NCI-H526 treated with DMSO at 0.1 percent for 48 hours (cell line): Measurements from ENCODE around the gene IL4.
"Not testable (repeated sequence)": the region's sequence is repeated elsewhere in the genome, so short reads cannot be mapped to it uniquely, and the experiment has no call there.

Source experiments
- DNase-seq: peaks from one replicate; lab custom pipeline; 2025; lab: John Stamatoyannopoulos, UW

The IL4 gene

DNA sequence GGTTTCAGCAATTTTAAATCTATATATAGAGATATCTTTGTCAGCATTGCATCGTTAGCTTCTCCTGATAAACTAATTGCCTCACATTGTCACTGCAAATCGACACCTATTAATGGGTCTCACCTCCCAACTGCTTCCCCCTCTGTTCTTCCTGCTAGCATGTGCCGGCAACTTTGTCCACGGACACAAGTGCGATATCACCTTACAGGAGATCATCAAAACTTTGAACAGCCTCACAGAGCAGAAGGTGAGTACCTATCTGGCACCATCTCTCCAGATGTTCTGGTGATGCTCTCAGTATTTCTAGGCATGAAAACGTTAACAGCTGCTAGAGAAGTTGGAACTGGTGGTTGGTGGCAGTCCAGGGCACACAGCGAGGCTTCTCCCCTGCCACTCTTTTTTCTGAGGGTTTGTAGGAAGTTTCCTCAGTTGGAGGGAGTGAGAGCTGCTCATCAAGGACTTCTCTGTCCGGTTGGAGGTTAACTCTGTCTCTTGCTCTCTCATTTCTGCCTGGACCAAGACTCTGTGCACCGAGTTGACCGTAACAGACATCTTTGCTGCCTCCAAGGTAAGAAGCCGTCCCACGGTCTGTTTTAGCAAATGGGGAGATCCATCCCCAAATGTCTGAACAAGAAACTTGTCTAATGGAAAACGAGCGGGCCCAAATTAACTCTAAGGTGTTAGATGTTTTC, at the start of gene IL4:
Gene IL4 (plus strand): TSS at position 51 of the 692 bp plus-strand sequence. CDS start 62 bp downstream, at position 113.
- no peak for DNase-seq

DNA sequence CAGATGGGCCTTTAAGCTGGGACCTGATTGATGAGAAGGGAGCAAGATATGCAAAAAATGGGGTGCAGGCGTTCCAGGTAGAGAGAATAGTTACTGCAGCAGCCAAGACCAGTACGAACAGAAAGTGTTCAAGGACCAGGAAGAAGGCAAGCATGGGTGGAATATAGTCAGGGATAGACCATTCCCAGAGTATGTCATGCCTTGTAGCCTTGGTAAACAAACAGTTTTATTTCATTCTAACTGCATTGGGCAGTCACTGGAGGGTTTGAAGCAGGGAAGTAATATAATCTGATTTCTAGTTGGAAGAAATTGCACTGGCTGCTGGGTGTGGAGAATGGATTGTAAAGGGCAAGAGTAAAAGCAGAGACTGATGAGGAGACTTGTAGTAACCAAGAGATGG, 46.3 kb upstream of the IL4 start:
- no peak for DNase-seq

DNA sequence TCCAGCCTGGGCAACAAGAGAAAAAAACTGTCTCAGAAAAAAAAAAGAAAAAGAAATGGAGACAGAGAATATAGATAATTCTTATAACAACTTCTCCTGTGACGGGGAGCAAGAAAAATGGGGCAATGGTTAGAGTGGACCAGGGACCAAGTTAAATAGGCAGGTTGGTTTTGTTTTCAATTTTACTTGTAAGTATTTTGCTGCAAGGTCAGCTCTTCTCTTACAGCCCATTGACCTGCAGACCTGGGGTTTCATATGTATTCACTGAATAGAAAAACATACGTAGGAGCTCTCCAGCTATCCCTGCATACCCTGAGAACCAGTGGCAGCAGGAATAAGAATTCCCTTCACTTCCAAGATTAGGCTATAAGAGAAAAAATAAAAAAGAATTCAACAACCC, 45.0 kb upstream of the IL4 start:
- no peak for DNase-seq

DNA sequence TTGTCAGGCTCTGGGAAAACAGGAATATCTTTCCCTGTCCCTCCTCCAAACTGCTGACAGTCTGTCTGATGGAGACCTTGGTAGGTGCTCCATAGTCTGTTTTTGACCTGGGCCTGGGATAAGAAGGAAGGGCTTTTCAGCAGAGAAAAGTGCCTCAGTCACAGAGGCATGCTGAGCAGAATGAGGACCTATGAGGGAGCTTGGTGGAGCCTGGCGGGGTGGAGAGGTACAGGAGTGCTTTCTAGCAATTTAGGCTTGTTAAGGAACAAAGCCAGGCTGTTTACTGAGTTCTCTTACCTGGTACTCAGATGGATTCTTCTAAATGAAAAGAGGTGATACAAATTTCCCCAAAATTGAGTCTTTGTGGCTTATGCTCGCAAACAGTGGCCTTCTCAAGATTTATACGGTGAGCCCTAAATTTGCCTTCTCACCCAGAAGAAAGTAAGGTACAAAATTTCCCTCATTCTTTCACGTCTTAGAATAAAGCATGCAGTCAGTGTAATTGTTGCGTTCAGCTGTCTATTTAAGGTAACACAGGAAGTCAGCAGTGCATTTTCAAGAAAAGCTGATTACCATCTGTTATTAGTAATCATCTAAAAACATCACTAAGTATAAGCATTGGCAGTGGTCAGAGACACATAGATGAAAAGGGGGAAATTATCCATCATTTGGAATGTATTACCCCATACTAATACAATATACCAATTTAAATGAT, 44.4 kb upstream of the IL4 start:
- no peak for DNase-seq

DNA sequence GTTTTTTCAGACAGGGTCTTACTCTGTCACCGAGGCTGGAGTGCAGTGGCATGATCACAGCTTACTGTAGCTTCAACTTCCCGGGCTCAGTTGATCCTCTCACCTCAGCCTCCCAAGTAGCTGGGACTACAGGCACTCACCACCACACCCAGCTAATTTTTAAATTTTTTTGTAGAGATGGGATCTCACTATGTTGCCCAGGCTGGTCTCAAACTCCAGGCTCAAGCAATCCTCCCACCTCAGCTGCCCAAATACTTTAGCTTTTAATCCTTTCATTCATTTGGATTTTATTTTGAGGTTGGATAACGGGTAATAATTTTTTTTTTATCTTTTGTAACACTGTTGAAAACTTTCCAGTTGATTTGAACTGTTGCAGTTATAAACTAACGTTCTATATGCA, 40.2 kb upstream of the IL4 start:
- DNase-seq = not testable (repeated sequence)

DNA sequence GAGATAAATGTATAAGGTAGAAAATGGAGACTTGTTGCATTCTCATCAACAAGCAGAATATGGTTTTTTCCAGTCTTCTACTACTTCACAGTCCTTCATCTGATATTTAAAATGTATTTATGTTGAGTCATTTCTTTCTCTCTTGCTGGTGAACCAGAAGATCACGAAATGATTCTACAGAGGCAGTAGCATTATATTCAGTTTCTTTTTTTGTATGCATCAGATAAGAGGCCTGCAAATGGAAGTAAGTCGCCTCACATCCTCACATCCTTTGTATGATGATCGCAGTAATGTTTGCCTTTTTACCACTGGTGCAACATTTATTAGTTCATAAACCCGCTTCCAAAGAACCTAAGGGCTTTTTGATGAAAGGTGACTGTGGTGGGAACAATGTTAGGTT, 37.9 kb upstream of the IL4 start:
- DNase-seq = no peak

DNA sequence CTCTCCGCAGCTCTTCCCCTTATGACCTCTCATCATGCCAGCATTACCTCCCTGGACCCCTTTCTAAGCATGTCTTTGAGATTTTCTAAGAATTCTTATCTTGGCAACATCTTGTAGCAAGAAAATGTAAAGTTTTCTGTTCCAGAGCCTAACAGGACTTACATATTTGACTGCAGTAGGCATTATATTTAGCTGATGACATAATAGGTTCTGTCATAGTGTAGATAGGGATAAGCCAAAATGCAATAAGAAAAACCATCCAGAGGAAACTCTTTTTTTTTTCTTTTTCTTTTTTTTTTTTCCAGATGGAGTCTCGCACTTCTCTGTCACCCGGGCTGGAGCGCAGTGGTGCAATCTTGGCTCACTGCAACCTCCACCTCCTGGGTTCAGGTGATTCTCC, 36.5 kb upstream of the IL4 start:
- DNase-seq = no peak

DNA sequence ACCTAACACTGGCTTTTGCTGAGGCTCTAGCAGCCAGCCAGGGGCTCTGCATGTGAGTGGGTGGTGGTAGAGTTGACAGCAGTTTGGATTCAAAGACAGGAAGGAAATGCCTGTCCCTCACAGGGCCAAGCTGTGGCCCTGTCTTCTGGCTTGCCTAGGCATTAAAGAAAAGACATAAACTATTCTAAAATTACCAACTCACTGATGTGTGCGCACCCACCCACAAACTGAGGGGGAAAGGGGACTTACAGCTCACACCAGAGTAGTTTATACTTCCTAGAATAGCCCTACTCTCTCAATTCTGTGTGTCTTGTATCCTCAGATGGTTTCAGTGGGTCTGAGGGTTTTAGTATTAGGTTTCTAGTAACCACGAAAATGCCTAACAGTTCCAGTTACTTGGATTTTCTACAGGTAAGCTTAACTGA, 34.1 kb upstream of the IL4 start:
- no peak for DNase-seq

DNA sequence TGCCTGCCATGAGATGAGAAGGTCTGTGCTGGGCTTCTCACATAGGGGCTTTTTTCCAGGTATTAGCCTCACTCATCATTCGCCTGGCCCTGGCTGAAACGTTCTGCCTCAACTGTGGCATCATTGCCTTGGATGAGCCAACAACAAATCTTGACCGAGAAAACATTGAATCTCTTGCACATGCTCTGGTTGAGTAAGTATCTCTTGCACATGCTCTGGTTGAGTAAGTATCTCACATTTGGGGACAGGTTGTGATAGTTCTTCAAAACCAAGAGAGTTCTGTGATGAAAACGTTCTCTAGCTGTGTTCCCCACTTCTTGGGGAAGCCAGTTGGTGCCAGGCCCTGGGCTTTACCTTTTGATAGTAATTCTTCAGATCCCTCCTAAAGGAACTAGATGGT, 33.2 kb upstream of the IL4 start:
- DNase-seq = no peak

DNA sequence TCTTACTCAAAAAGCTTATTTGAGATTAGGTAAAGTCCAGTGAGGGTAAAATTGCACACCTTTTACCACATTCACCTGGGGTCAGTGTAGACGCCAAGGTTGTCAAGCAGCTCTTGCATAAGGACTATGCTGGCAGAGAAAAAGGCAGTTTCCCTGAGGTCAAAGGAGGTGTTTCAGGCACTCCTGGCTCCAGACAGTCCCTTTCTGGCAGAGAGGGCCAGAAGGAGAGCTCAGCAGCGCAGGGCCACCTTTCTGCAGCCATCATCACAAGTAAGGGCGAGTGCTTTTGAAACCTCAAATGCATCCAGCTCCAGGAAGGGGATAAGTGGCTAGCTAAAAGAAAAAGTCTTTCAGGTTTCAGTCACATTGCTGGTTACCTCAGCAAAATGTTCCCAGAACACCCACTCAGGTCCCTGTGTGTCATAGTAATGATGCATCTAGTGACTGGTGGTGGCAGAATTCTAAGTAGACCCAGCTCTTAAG, 32.5 kb upstream of the IL4 start:
- DNase-seq = no peak

DNA sequence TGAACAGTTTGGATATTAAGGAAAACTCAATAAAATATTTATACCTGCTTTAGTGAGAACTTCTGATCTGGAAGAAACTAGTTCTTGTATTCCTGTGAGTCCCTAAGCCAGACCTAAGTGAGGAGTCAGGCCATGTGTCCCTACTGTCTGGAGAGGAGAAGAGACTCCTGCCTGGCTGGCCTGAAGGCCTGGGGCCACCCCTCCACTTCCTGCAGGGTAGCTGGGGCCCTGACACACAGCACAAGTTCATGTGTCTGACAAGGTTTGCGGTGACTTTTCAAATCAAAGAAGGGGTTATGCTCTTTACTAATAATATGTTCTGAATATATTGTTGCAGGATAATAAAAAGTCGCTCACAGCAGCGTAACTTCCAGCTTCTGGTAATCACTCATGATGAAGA, 31.9 kb upstream of the IL4 start:
- DNase-seq = no peak

DNA sequence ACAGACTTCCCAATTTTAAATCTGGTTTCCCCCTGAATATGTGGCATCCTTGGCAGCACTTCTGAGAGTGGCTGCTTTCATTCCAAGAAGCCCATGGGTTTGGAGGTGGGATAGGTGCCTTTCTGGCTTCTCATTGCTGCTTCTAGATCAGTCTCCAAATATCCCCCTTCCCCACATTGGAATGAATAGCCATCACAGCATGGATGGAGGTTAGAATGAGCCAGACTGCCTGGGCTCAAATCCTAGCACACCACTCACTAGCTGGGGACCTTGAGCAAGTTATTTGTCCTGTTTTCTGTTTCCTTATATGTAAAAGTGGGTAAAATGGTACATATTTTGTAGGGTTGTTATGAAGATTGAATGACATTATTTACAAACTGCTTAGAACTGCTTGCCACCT, 29.6 kb upstream of the IL4 start:
- DNase-seq = no peak

DNA sequence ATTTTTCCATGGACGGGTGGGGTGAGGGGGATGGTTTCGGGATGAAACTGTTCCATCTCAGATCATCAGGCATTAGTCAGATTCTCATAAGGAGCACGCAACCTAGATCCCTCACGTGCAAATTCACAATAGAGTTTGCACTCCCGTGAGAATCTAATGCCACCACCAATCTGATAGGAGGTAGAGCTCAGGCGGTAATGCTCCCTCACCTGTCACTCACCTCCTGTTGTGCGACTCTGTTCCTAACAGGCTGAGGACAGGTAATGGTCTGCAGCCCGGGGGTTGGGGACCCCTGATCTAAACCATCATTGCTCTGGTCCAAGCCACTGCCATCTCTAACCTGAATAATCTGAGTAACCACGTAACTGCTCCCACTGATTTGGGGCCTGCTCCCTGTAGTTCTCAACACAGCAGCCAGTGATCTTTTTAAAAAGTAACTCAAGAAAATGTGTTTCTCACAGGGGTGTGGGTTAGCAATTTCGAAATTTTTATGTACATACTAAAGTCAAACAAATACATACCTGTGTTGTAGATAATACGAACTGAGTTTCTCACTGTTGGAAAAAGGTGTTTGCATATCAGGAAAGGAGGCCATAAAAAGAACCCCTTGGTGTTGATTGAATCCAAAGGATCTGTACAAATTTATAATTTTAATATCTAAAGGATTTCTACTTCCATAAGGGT, 27.1 kb upstream of the IL4 start:
- no peak for DNase-seq

DNA sequence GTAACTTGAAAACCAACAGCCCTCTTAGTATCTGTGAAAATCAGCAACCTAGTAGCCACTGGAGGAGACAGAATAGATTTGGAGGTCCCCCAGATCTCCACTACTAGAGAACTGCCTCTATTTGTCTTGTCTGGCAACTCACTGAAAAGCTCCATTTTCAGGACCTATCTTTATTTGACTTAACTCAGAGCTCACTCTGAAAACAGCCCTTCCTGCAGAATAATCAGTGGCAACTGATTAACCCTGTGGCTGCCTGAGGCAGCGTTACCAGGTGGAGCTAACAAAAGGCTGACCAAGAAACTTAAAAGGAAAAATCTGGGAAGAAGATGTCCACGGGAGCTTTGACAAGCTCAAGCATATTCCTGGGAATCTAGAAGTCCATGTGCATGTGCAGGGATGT, 26.3 kb upstream of the IL4 start:
- DNase-seq = no peak

DNA sequence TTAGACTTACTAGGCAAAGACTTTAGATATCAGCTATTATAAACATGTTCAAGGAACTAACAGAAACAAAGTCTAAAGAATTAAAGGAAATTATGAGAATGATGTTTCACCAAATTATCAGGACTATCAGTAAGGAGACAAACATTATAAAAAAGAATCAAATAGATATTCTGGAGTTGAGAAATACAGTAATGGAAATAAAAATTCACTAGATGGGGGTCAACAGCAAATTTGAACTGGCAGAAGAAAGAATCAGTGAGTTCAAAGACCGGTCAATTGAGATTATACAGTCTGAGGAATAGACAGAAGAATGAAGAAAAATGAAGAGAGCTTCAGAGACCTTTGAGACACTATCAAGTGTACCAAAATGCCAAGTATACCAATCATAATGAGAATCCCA, 25.4 kb upstream of the IL4 start:
- DNase-seq = no peak

DNA sequence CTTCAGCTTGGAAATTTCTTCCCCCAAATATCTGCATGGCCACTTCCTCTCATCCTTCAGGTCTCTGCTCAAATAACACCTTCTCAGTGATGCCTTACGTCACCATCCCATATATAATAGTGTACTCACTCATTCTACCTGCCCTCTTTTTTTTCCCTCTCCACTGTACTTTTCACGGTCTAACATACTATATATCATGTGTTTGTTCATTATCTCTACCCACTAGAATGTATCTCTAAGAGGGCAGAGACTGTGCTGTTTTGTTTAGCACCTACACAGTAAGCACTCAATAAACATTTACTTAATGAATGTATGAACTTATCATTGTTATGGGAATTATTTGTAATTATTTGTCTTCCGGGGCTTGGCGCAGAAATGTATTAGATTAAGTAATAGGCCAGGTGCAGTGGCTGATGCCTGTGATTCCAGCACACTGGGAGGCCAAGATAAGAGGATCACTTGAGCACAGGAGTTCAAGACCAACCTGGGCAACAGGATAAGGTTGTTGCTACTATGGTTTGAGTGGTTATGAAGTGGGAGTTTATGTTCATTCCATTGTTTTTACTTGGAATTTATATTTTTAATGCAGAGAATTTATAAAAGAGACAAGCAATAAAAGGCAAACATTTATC, 21.8 kb upstream of the IL4 start:
- DNase-seq = no peak

DNA sequence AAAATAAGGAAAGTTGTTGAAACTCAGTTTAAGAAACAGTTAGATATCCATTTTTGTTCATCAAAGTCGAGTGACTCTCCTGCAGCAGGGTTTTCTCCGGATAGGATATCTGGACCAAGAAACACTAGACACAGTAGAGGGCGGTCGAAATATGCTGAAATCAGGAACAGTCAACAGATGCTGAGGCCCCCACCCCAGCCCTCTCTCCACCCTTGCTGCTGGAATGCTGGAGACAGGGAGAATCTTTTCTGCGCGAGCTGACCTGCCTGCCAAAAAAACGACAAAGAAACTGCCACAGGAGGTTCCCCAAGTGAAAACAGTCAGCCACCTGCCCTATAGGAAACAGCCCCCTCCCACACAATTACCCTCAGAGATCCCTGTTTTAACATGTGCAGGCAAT, 20.1 kb upstream of the IL4 start:
- no peak for DNase-seq

DNA sequence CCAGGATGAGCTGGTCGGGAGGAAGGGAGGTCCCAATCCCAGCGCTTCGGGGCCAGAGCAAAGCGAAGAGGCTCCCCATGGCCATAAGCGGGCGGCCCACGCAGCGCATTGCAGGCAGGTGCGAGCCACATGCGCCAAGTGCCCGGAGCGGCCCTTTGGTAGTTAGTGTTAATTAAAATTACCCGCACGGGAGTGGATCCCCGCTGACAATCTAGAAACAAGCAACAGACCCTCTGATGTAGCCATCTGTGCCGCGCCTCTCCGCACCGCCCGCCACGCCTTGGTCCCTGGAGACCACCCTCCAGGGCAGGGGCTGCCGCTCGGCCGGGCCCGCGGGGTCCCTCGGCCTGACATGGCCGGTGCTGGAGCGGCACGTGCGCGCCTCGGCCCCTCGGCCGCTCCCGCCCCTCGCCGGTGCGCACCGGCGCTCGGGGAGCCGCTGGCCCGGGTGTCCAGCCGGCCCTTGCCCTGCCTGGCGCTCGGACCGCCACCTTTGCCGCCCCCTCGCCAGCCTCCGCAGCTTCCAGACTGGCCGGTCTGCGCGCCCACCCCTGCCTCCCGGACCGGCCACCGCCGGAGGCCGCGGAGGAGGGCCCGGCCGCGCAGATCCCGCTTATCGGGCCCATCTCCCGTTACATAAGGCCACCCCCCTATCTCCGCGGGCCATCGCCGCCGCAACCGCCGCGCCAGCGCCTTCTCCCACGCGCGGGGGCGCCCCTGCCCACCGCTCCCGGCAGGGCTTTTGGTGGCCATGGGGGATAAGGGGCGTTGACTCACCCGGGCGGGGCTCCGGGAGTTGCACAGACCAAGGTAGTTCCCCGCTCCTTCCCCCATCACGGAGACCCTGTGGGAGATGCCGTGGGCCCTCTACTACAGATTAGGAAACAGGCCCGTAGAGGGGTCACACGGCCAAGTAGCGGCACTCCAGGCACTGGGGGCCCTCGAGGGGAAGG, 17.7 kb upstream of the IL4 start:
- no peak for DNase-seq

DNA sequence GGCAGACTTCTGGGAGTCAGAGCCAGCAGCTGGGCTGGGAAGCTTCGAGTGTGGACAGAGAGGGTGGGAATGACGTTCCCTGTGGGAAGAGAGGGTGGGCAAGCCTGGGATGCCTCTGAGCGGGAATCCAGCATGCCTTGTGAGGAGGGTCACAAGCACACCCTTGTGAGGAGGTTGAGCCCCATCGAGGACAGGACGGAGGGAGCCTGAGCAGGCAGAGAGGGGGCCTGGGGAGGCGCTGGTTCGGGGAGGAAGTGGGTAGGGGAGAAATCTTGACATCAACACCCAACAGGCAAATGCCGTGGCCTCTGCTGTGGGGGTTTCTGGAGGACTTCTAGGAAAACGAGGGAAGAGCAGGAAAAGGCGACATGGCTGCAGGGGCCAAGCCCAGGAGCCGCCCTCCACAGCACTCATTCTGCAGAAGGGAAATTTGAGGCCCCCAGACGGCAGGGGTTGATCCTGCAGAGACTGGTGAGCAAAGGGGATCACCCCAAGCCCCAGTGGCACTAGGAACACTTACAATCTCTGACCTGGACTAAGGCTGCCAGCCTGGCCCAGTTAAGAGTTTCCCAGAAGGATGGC, 16.9 kb upstream of the IL4 start:
- no peak for DNase-seq

DNA sequence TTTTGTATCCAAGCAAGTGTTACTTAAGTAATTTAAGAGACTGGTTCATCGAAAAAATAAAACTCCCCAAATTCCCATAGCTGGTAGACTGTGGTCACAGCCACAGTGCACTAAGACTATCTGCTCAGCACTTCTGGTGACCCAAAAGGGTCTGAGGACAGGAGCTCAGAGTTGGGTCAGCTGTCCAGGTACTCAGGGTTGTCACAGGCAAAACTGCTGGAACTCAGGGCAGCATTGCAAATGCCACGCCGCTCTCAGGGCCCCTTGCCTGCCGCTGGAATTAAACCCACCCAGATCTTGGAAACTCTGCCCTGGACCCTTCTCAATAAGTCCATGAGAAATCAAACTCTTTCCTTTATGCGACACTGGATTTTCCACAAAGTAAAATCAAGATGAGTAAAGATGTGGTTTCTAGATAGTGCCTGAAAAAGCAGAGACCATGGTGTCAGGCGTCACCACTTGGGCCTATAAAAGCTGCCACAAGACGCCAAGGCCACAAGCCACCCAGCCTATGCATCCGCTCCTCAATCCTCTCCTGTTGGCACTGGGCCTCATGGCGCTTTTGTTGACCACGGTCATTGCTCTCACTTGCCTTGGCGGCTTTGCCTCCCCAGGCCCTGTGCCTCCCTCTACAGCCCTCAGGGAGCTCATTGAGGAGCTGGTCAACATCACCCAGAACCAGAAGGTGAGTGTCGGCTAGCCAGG, 16.0 kb upstream of the IL4 start, which contains the start of gene IL13:
Gene IL13 (plus strand): TSS at position 498 of the 705 bp plus-strand sequence. CDS start 14 bp downstream, at position 512.
- no peak for DNase-seq
